Mesenchymal stem cell (in vitro differentiated cells and primary cell): Measurements from ENCODE around the gene KCNAB2.

ENCODE experiments used
- DNase-seq: peaks from one replicate; pipeline ENCODE4 v3.0.0-alpha.2; 2013
- H2AFZ ChIP-seq: one replicate; pipeline ENCODE4 v1.6.1; 2013; ENCODE audit warnings: low read depth, mild to moderate bottlenecking, control low read depth, inconsistent platforms, low read length, moderate library complexity
- H2AK5ac ChIP-seq: 2 replicates; pipeline ENCODE4 v1.6.1; 2013; ENCODE audit warnings: low read length, moderate library complexity, mild to moderate bottlenecking, inconsistent platforms; ENCODE audit not compliant: severe bottlenecking
- H2BK120ac ChIP-seq: one replicate; pipeline ENCODE4 v1.6.1; 2013; ENCODE audit warnings: low read depth, mild to moderate bottlenecking, inconsistent platforms, low read length, moderate library complexity
- H2BK12ac ChIP-seq, 2 experiments: one replicate each; pipeline ENCODE4 v1.6.1; 2013; ENCODE audit warnings: inconsistent platforms in 2 of 2, low read length in 2 of 2, mild to moderate bottlenecking in 2 of 2, moderate library complexity in 2 of 2, control low read depth in 1 of 2
- H2BK15ac ChIP-seq: one replicate; pipeline ENCODE4 v1.6.1; 2013; ENCODE audit warnings: mild to moderate bottlenecking, low read depth, inconsistent platforms; ENCODE audit not compliant: poor library complexity, severe bottlenecking
- H2BK5ac ChIP-seq: 2 replicates; pipeline ENCODE4 v1.6.1; 2013; ENCODE audit warnings: low read depth, mild to moderate bottlenecking, low read length, control low read depth, inconsistent platforms; ENCODE audit not compliant: poor library complexity, severe bottlenecking
- H3K14ac ChIP-seq, 2 experiments: one replicate each; pipeline ENCODE4 v1.6.1; 2013; ENCODE audit warnings: inconsistent platforms in 2 of 2, low read length in 2 of 2, control low read depth in 1 of 2, mild to moderate bottlenecking in 1 of 2, moderate library complexity in 1 of 2
- H3K18ac ChIP-seq, 2 experiments: one replicate each; pipeline ENCODE4 v1.6.1; 2013; ENCODE audit warnings: inconsistent platforms in 2 of 2, low read length in 2 of 2, control low read depth in 1 of 2, low read depth in 1 of 2, mild to moderate bottlenecking in 1 of 2
- H3K23ac ChIP-seq, 2 experiments: one replicate each; pipeline ENCODE4 v1.6.1; 2013; ENCODE audit warnings: inconsistent platforms in 2 of 2, low read length in 2 of 2, mild to moderate bottlenecking in 2 of 2, moderate library complexity in 2 of 2, control low read depth in 1 of 2
- H3K27ac ChIP-seq: 2 replicates; pipeline ENCODE4 v1.5.1; 2013; ENCODE audit warnings: mild to moderate bottlenecking, moderate library complexity, low read length, control low read depth, inconsistent platforms; ENCODE audit not compliant: poor library complexity, severe bottlenecking
- H3K27me3 ChIP-seq, 2 experiments: 2 replicates each; pipeline versions ENCODE4 v1.6.1 to v1.7.0; 2013; ENCODE audit warnings: low read length in 2 of 2, mild to moderate bottlenecking in 2 of 2, moderate library complexity in 2 of 2, control low read depth in 1 of 2, inconsistent platforms in 1 of 2; ENCODE audit not compliant: control insufficient read depth in 1 of 2, insufficient read depth in 1 of 2
- H3K36me3 ChIP-seq, 2 experiments: 2 replicates each; pipeline versions ENCODE4 v1.6.1 to v1.7.0; 2013; ENCODE audit warnings: low read length in 2 of 2, control low read depth in 1 of 2, inconsistent platforms in 1 of 2, low read depth in 1 of 2, mild to moderate bottlenecking in 1 of 2; ENCODE audit not compliant: insufficient read depth in 2 of 2, control insufficient read depth in 1 of 2
- H3K4ac ChIP-seq, 2 experiments: one replicate each; pipeline ENCODE4 v1.6.1; 2013; ENCODE audit warnings: inconsistent platforms in 2 of 2, low read length in 2 of 2, mild to moderate bottlenecking in 2 of 2, moderate library complexity in 2 of 2, control low read depth in 1 of 2, low read depth in 1 of 2
- H3K4me1 ChIP-seq: 2 replicates; pipeline ENCODE4 v1.6.1; 2013; ENCODE audit warnings: low read depth, low read length, control low read depth; ENCODE audit not compliant: control insufficient read depth, insufficient read depth
- H3K4me2 ChIP-seq: 2 replicates; pipeline ENCODE4 v1.6.1; 2013; ENCODE audit warnings: low read length, mild to moderate bottlenecking, inconsistent platforms; ENCODE audit not compliant: poor library complexity, severe bottlenecking
- H3K4me3 ChIP-seq, 2 experiments: 2 replicates each; pipeline versions ENCODE4 v1.5.1 to v1.7.0; 2013; ENCODE audit warnings: low read length in 2 of 2, mild to moderate bottlenecking in 2 of 2, control low read depth in 1 of 2, low read depth in 1 of 2; ENCODE audit not compliant: insufficient read depth in 1 of 2
- H3K79me1 ChIP-seq: replicated peaks from 2 replicates; pipeline ENCODE4 v1.6.1; 2013; ENCODE audit warnings: mild to moderate bottlenecking, control low read depth, low read length, inconsistent platforms; ENCODE audit not compliant: poor library complexity, severe bottlenecking
- H3K9ac ChIP-seq: 2 replicates; pipeline ENCODE4 v1.7.0; 2013; ENCODE audit warnings: mild to moderate bottlenecking, low read length, moderate library complexity
- H3K9me3 ChIP-seq: 2 replicates; pipeline ENCODE4 v1.7.0; 2013; ENCODE audit warnings: mild to moderate bottlenecking, low read length; ENCODE audit not compliant: control insufficient read depth
- H4K8ac ChIP-seq: one replicate; pipeline ENCODE4 v1.6.1; 2013; ENCODE audit warnings: inconsistent platforms, mild to moderate bottlenecking, low read length, moderate library complexity
- H4K91ac ChIP-seq: one replicate; pipeline ENCODE4 v1.6.1; 2013; ENCODE audit warnings: mild to moderate bottlenecking, low read length, inconsistent platforms
- WGBS: methylation state at CpG from one replicate; pipeline ENCODE4 v1.1.7; 2013; ENCODE audit warnings: mixed read lengths; 5-methylcytosine and 5-hydroxymethylcytosine counted together

KCNAB2 gene

GRCh38 chr1:6088956-6089355, 43.3 kb downstream of the KCNAB2 start:
- H3K27ac ChIP-seq: no peak overlapping the region
- 81% methylated on average over 19 of the region's 19 CpGs for WGBS
- no peak overlapping the region for H3K9ac ChIP-seq

GRCh38 chr1:6090288-6090687, 44.6 kb downstream of the KCNAB2 start:
- Histone ChIP-seq H3K14ac (no peak overlapping the region), H2BK15ac (no peak overlapping the region), H2AFZ (no peak overlapping the region), H3K4me1 (peaks cover 1% of the 10 kb centered on the region), H3K27ac (no peak overlapping the region), H3K23ac (no peak overlapping the region), H4K8ac (no peak overlapping the region), H3K27me3 (peaks cover 16 to 23% of the 10 kb centered on the region in 2 experiments), H3K9me3 (no peaks in the 10 kb centered on the region), H3K18ac (no peak overlapping the region), H3K4ac (no peak overlapping the region), H4K91ac (no peak overlapping the region), H2BK5ac (no peak overlapping the region), H2BK120ac (no peak overlapping the region), H3K36me3 (no peaks in the 10 kb centered on the region), H2AK5ac (no peak overlapping the region), H3K4me3 (no peak overlapping the region), H3K4me2 (no peak overlapping the region), H3K9ac (no peak overlapping the region), H3K79me1 (no peaks in the 10 kb centered on the region), H2BK12ac (no peak overlapping the region)
- 88% methylated on average over 18 of the region's 18 CpGs for WGBS
- DNase-seq: no peak

More at GRCh38 chr1:6088956-6089355, 43.3 kb downstream of the KCNAB2 start:
- Histone ChIP-seq H3K23ac (no peak overlapping the region), H3K4ac (no peak overlapping the region), H3K4me2 (no peak overlapping the region), H2BK120ac (no peak overlapping the region), H4K8ac (no peak overlapping the region), H3K14ac (no peak overlapping the region), H3K36me3 (no peaks in the 10 kb centered on the region), H3K79me1 (no peaks in the 10 kb centered on the region), H3K4me1 (peaks cover 1% of the 10 kb centered on the region), H4K91ac (no peak overlapping the region), H3K9me3 (no peaks in the 10 kb centered on the region), H3K18ac (no peak overlapping the region), H2BK15ac (no peak overlapping the region), H3K4me3 (no peak overlapping the region), H2AFZ (no peak overlapping the region), H2BK12ac (no peak overlapping the region), H3K27me3 (peaks cover 18 to 26% of the 10 kb centered on the region in 2 experiments), H2AK5ac (no peak overlapping the region), H2BK5ac (no peak overlapping the region)
- DNase-seq: no peak

- Histone ChIP-seq H2AK5ac (no peak overlapping the region), H4K8ac (no peak overlapping the region), H3K18ac (no peak overlapping the region), H3K79me1 (no peaks in the 10 kb centered on the region), H3K27me3 (peaks cover 16 to 23% of the 10 kb centered on the region in 2 experiments), H3K4me1 (peaks cover 1% of the 10 kb centered on the region), H2AFZ (no peak overlapping the region), H3K36me3 (no peaks in the 10 kb centered on the region), H3K4me2 (no peak overlapping the region), H2BK12ac (no peak overlapping the region), H3K9ac (no peak overlapping the region), H4K91ac (no peak overlapping the region), H3K4me3 (no peak overlapping the region), H3K23ac (no peak overlapping the region), H3K14ac (no peak overlapping the region), H3K4ac (no peak overlapping the region), H2BK15ac (no peak overlapping the region), H3K27ac (no peak overlapping the region), H2BK120ac (no peak overlapping the region), H3K9me3 (no peaks in the 10 kb centered on the region), H2BK5ac (no peak overlapping the region)
- no peak for DNase-seq
- 89% methylated on average over 22 of the region's 25 CpGs for WGBS
These were observed 45.5 kb downstream of the KCNAB2 start for GRCh38 chr1:6090996-6091822.

GRCh38 chr1:6091823-6092109, 46.1 kb downstream of the KCNAB2 start:
- no peak for DNase-seq
- H3K4ac ChIP-seq: no peak overlapping the region
- H3K27ac ChIP-seq: no peak overlapping the region
- peaks cover 1% of the 10 kb centered on the region for H3K4me1 ChIP-seq
- H3K9me3 ChIP-seq: no peaks in the 10 kb centered on the region
- no peak overlapping the region for H3K4me2 ChIP-seq
- 90% methylated on average over 10 of the region's 10 CpGs for WGBS
- H3K18ac ChIP-seq: no peak overlapping the region
- H3K36me3 ChIP-seq: no peaks in the 10 kb centered on the region
- H3K23ac ChIP-seq: no peak overlapping the region
- no peak overlapping the region for H2AFZ ChIP-seq
- no peak overlapping the region for H3K4me3 ChIP-seq
- no peak overlapping the region for H2BK120ac ChIP-seq
- H4K8ac ChIP-seq: no peak overlapping the region
- H2BK15ac ChIP-seq: no peak overlapping the region
- H2BK5ac ChIP-seq: no peak overlapping the region
- no peak overlapping the region for H2BK12ac ChIP-seq
- H2AK5ac ChIP-seq: no peak overlapping the region
- no peak overlapping the region for H3K9ac ChIP-seq
- H3K27me3 ChIP-seq: peaks cover 12 to 23% of the 10 kb centered on the region in 2 experiments
- no peaks in the 10 kb centered on the region for H3K79me1 ChIP-seq
- no peak overlapping the region for H4K91ac ChIP-seq
- H3K14ac ChIP-seq: no peak overlapping the region
